Neuronal stem cell (in vitro differentiated cells): Measurements from ENCODE around the gene USF2.

Experiments used
- DNase-seq: peaks from one replicate; pipeline ENCODE4 v3.0.0-alpha.2; 2013; ENCODE audit warnings: low spot score
- H2AFZ ChIP-seq: one replicate; pipeline ENCODE4 v1.6.1; 2013; ENCODE audit warnings: mild to moderate bottlenecking, low read length, inconsistent platforms
- H2AK5ac ChIP-seq: 2 replicates; pipeline ENCODE4 v1.6.1; 2013; ENCODE audit warnings: low read depth, mild to moderate bottlenecking, inconsistent platforms, low read length, moderate library complexity, mixed read lengths
- H2BK120ac ChIP-seq: 2 replicates; pipeline ENCODE4 v1.6.1; 2013; ENCODE audit warnings: low read depth, mild to moderate bottlenecking, inconsistent platforms, low read length, moderate library complexity, mixed read lengths
- H2BK12ac ChIP-seq: one replicate; pipeline ENCODE4 v1.6.1; 2013; ENCODE audit warnings: low read length, inconsistent platforms
- H2BK15ac ChIP-seq: 2 replicates; pipeline ENCODE4 v1.6.1; 2013; ENCODE audit warnings: mild to moderate bottlenecking, low read length, inconsistent platforms, mixed read lengths
- H2BK5ac ChIP-seq: one replicate; pipeline ENCODE4 v1.6.1; 2013; ENCODE audit warnings: inconsistent platforms, mild to moderate bottlenecking, low read length, moderate library complexity
- H3K14ac ChIP-seq: one replicate; pipeline ENCODE4 v1.6.1; 2013; ENCODE audit warnings: low read length, inconsistent platforms
- H3K18ac ChIP-seq: 2 replicates; pipeline ENCODE4 v1.6.1; 2013; ENCODE audit warnings: low read length, inconsistent platforms
- H3K23ac ChIP-seq: 2 replicates; pipeline ENCODE4 v1.6.1; 2013; ENCODE audit warnings: low read depth, mild to moderate bottlenecking, mixed read lengths, low read length, inconsistent platforms; ENCODE audit not compliant: poor library complexity
- H3K27ac ChIP-seq: replicated peaks from 3 replicates; pipeline ENCODE4 v1.5.1; 2013; ENCODE audit warnings: low read length, inconsistent platforms
- H3K27me3 ChIP-seq, 3 experiments: 2 replicates each; pipeline ENCODE4 v1.6.1; 2013; ENCODE audit warnings: low read length in 3 of 3, mild to moderate bottlenecking in 2 of 3, inconsistent platforms in 1 of 3, low read depth in 1 of 3, mixed read lengths in 1 of 3, moderate library complexity in 1 of 3; ENCODE audit not compliant: control insufficient read depth in 3 of 3, insufficient read depth in 3 of 3
- H3K36me3 ChIP-seq, 2 donors: replicated peaks in 1 of 2; 2 replicates each; pipeline ENCODE4 v1.6.1; 2013; ENCODE audit warnings: low read length in 2 of 2; ENCODE audit not compliant: control insufficient read depth in 2 of 2, insufficient read depth in 2 of 2
- H3K4ac ChIP-seq: 2 replicates; pipeline ENCODE4 v1.6.1; 2013; ENCODE audit warnings: inconsistent platforms, mild to moderate bottlenecking, low read length, moderate library complexity
- H3K4me1 ChIP-seq, 2 donors: 1 replicate in 1 of 2; 2 replicates in 1 of 2; pipeline ENCODE4 v1.6.1; 2013; ENCODE audit warnings: low read length in 2 of 2, low read depth in 1 of 2; ENCODE audit not compliant: control insufficient read depth in 2 of 2, insufficient read depth in 1 of 2
- H3K4me2 ChIP-seq: one replicate; pipeline ENCODE4 v1.6.1; 2013; ENCODE audit warnings: mild to moderate bottlenecking, low read length, inconsistent platforms; ENCODE audit not compliant: insufficient read depth, poor library complexity, severe bottlenecking
- H3K4me3 ChIP-seq, 2 donors: 2 replicates each; pipeline ENCODE4 v1.5.1; 2013; ENCODE audit warnings: low read length in 2 of 2, mild to moderate bottlenecking in 2 of 2, inconsistent platforms in 1 of 2, moderate library complexity in 1 of 2
- H3K79me1 ChIP-seq: one replicate; pipeline ENCODE4 v1.6.1; 2013; ENCODE audit warnings: low read depth, mild to moderate bottlenecking, inconsistent platforms, low read length, moderate library complexity
- H3K9ac ChIP-seq: one replicate; pipeline ENCODE4 v1.6.1; 2013; ENCODE audit warnings: mild to moderate bottlenecking, low read depth, low read length, inconsistent platforms; ENCODE audit not compliant: poor library complexity
- H3K9me3 ChIP-seq, 2 donors: replicated peaks in 1 of 2; 2 replicates each; pipeline versions ENCODE3 to v1.6.1; 2013; ENCODE audit warnings: low read length in 2 of 2, mild to moderate bottlenecking in 2 of 2, inconsistent platforms in 1 of 2, low read depth in 1 of 2, mixed read lengths in 1 of 2, moderate library complexity in 1 of 2; ENCODE audit not compliant: control insufficient read depth in 2 of 2, insufficient read depth in 1 of 2
- H4K8ac ChIP-seq: one replicate; pipeline ENCODE4 v1.6.1; 2013; ENCODE audit warnings: low read depth, mild to moderate bottlenecking, inconsistent platforms, low read length, moderate library complexity
- H4K91ac ChIP-seq: one replicate; pipeline ENCODE4 v1.6.1; 2013; ENCODE audit warnings: low read length, low read depth, mild to moderate bottlenecking, inconsistent platforms; ENCODE audit not compliant: poor library complexity
- WGBS, 2 donors: extraction: QIAGEN DNeasy Blood & Tissue Kit; methylation state at CpG; one replicate each; pipeline ENCODE4 v1.1.7; 2013; ENCODE audit warnings: missing lambda C conversion rate in 2 of 2, mixed read lengths in 1 of 2; ENCODE audit not compliant: insufficient read length in 2 of 2, insufficient replicate concordance in 1 of 2; ENCODE audit errors: extremely low coverage in 2 of 2; 5-methylcytosine and 5-hydroxymethylcytosine counted together

The USF2 gene

DNA sequence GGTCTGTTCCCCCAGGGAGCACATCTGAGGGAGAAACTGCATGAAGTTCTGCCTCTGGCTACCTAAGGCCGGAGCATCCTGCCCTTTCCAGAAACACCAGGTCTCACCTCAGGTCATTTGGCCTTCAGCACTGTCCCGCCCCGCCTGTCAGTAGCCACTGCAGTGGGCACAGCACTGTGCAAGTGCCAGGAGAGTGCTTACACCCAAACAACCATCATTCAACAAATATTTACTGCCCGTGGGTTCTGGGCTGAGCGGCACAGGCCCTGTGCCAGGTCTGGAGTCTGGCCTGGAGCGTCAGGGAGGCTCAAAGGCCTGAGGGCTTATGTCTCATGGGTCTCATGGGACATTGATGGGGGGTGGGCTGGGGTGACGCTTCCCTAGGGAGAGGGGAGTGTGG, 2.8 kb downstream of the USF2 start:
- Histone ChIP-seq H3K4me2 (no peak overlapping the region), H2BK120ac (no peak overlapping the region), H3K4ac (no peak overlapping the region), H2BK12ac (no peak overlapping the region), H2BK15ac (no peak overlapping the region), H3K79me1 (peaks cover 14% of the 10 kb centered on the region), H2AFZ (no peak overlapping the region), H3K23ac (no peak overlapping the region), H3K4me3 (no peak overlapping the region), H3K36me3 (peaks cover 42 to 69% of the 10 kb centered on the region in 2 donors), H3K9me3 (no peaks in the 10 kb centered on the region), H2AK5ac (no peak overlapping the region), H3K27me3 (peaks cover 0 to under 1% (median 0%) of the 10 kb centered on the region in 3 experiments), H3K27ac (no peak overlapping the region), H3K14ac (no peak overlapping the region), H2BK5ac (no peak overlapping the region), H3K18ac (no peak overlapping the region), H4K8ac (no peak overlapping the region), H3K9ac (no peak overlapping the region), H4K91ac (no peak overlapping the region), H3K4me1 (peaks cover 3 to 5% of the 10 kb centered on the region in 2 donors)
- DNase-seq, result no peak
- WGBS, 2 donors, result no CpG with 5 or more reads among the region's 7 CpGs

DNA sequence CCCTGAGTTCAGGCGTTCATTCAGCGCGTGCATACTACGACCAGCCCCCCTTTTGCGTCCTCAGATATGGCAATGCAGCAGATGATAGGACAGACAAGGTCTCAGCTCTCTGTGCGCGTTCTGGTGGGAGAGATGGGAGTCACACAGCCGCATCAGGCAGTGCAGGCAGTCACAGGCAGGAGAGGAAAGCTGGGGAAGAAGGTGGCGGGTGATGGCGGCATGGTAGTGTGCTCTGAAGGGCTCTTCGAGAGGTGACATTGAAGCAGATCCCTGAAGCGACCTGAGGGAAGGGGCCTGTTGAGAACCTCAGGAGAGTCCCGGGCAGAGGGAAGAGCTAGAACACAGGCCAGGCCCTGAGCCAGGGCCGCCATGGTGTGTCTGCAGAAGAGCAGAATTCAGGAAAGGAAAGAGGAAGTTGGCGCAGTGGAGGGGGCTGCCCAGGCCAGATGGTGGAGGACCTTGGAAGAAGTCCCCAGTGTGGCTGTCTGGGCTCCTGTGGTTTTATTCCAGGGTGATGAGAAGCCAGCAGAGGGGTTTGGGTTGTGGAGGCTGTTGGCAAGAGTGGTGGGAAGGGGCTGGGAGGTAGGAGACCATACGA, 3.5 kb downstream of the USF2 start:
- Histone ChIP-seq H3K27ac (no peak overlapping the region), H4K91ac (no peak overlapping the region), H3K4me3 (no peak overlapping the region), H3K36me3 (peaks cover 41 to 73% of the 10 kb centered on the region in 2 donors), H2BK120ac (no peak overlapping the region), H2BK15ac (no peak overlapping the region), H3K9me3 (no peaks in the 10 kb centered on the region), H3K4me2 (no peak overlapping the region), H2BK5ac (no peak overlapping the region), H4K8ac (no peak overlapping the region), H3K9ac (peak overlapping the region; percentile 21), H3K79me1 (peaks cover 11% of the 10 kb centered on the region), H3K14ac (no peak overlapping the region), H2AK5ac (no peak overlapping the region), H3K18ac (no peak overlapping the region), H2BK12ac (no peak overlapping the region), H2AFZ (no peak overlapping the region), H3K23ac (no peak overlapping the region), H3K4me1 (peaks cover 0 to 5% of the 10 kb centered on the region in 2 donors), H3K4ac (no peak overlapping the region), H3K27me3 (no peaks in the 10 kb centered on the region)
- WGBS, 2 donors, result no CpG with 5 or more reads among the region's 16 CpGs
- no peak for DNase-seq

DNA sequence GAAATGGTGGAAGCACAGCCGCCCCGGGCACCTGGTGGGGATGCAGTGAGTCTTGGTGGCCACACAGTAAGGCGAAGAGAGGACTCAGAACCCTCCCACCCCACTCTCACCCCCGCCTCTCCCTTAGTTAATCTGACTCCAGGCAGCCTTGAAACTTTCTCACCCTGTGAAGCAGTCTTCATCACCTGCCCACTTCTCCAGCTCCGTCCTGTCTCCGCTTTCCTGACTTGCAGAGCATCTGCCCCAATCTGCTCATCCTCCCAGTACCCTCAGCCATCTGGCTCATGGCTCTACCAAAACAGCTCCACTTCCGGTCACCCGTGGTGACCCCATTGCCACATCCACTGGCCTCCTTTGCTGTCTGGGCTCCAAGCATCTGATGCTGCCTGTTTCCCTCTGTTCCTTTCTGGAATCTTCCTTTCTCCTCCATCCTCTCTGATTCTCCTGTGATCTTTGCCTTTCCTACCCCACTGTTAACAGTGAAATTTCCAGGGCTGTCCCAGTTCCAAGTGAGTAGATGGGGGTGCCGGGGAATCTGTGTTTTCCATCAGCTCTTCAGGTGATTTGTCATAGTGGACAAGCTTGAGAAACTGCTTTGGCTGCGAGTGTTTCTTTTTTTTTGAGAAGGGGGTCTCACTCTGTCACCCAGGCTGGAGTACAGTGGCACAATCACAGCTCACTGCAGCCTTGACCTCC, 4.3 kb downstream of the USF2 start:
- Histone ChIP-seq H2BK5ac (no peak overlapping the region), H3K9me3 (no peaks in the 10 kb centered on the region), H4K8ac (no peak overlapping the region), H3K14ac (no peak overlapping the region), H3K9ac (peak overlapping the region; percentile 21), H3K4me1 (peaks cover 0 to 5% of the 10 kb centered on the region in 2 donors), H3K79me1 (peaks cover 11% of the 10 kb centered on the region), H2AK5ac (no peak overlapping the region), H3K18ac (no peak overlapping the region), H3K4ac (no peak overlapping the region), H2BK15ac (no peak overlapping the region), H3K4me2 (no peak overlapping the region), H2BK12ac (no peak overlapping the region), H3K4me3 (no peak overlapping the region), H2BK120ac (no peak overlapping the region), H3K36me3 (peaks cover 46 to 81% of the 10 kb centered on the region in 2 donors), H3K27me3 (no peaks in the 10 kb centered on the region), H3K27ac (no peak overlapping the region), H3K23ac (no peak overlapping the region), H4K91ac (no peak overlapping the region), H2AFZ (no peak overlapping the region)
- DNase-seq, result no peak
- WGBS, 2 donors, result no CpG with 5 or more reads among the region's 10 CpGs

DNA sequence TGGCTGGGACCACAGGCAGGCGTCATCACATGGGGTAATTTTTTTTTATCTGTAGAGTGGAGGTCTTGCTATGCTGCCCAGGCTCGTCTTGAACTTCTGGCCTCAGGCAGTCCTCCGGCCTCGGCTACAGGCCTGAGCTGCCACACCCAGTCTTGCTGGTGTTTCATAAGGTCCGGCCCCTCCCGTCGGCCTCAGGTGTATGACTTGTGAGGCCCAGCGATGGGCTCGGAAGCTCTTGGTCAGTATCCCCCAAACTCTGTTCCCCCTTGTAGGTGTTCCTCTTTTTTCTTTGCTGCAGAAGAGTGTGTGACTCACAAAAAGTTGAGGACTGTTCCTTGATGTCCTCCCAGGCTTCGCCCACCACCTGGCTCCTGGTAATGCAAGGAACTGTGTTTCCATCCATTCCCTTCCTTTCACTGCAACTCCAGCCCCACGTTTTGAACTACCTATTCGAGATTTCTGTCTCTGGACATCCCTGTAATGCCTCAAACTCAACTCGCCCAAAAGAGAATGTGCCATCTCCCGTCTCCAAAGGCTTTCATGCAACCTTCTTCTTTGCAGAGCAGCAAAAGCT, 5.0 kb downstream of the USF2 start:
- H4K91ac ChIP-seq, result no peak overlapping the region
- WGBS, 2 donors, result no CpG with 5 or more reads among the region's 14 CpGs

More for the DNA sequence above, 5.0 kb downstream of the USF2 start:
- H3K27me3 ChIP-seq, result no peaks in the 10 kb centered on the region
- no peak overlapping the region for H3K14ac ChIP-seq
- H2BK12ac ChIP-seq, result no peak overlapping the region
- H3K9ac ChIP-seq, result no peak overlapping the region
- no peak overlapping the region for H4K8ac ChIP-seq
- no peak overlapping the region for H3K4me3 ChIP-seq
- peaks cover 11% of the 10 kb centered on the region for H3K79me1 ChIP-seq
- no peaks in the 10 kb centered on the region for H3K9me3 ChIP-seq
- H3K4me2 ChIP-seq, result no peak overlapping the region
- no peak overlapping the region for H3K18ac ChIP-seq
- no peak overlapping the region for H2AFZ ChIP-seq
- H3K23ac ChIP-seq, result no peak overlapping the region
- H2BK120ac ChIP-seq, result no peak overlapping the region
- H2BK15ac ChIP-seq, result no peak overlapping the region
- H2AK5ac ChIP-seq, result no peak overlapping the region
- peaks cover 0 to 5% of the 10 kb centered on the region in 2 donors for H3K4me1 ChIP-seq
- H3K4ac ChIP-seq, result no peak overlapping the region
- H3K36me3 ChIP-seq, result peaks cover 48 to 88% of the 10 kb centered on the region in 2 donors
- DNase-seq, result no peak
- no peak overlapping the region for H2BK5ac ChIP-seq
- H3K27ac ChIP-seq, result no peak overlapping the region
